ENCODE measurements around the gene BTC.
A peak's percentile ranks its signal among the peaks of the same experiment; 100 is the strongest.

The BTC gene

GRCh38 chr4:74777531-74777930 lies 16.8 kb downstream of the BTC start:
- H3K27ac ChIP-seq, result no peak overlapping the region
- TF ChIP-seq ZFX (IDR thresholded peaks at IDR 0.05; ENCODE audit: borderline replicate concordance) (no peak), CTCF (IDR thresholded peaks at IDR 0.05) (no peak)

GRCh38 chr4:74772783-74773182 lies 21.5 kb downstream of the BTC start:
- no peak overlapping the region for H3K27ac ChIP-seq
- TF ChIP-seq CTCF (IDR thresholded peaks at IDR 0.05) (no peak), ZFX (IDR thresholded peaks at IDR 0.05; ENCODE audit: borderline replicate concordance) (no peak)

DNA sequence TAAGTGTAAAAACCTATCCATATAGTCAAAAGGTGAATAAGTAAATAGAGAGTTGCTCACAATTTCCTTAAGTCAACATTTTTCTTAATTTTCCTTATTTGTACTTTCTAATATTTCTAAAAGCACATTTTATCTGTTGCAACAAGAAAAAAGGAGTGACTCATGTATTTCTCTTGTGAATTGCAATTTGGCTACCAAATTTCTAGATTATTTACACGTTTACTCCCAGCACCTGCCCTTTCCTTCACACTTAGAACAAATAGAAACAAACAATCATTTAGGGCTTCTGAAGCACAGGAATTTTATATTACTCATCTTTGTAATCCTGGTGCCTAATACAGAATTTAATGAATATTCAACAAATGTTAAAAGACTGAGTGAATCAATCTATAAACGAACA lies 22.2 kb downstream of the BTC start:
- no peak overlapping the region for H3K27ac ChIP-seq
- TF ChIP-seq CTCF (IDR thresholded peaks at IDR 0.05) (no peak), ZFX (IDR thresholded peaks at IDR 0.05; ENCODE audit: borderline replicate concordance) (no peak)

DNA sequence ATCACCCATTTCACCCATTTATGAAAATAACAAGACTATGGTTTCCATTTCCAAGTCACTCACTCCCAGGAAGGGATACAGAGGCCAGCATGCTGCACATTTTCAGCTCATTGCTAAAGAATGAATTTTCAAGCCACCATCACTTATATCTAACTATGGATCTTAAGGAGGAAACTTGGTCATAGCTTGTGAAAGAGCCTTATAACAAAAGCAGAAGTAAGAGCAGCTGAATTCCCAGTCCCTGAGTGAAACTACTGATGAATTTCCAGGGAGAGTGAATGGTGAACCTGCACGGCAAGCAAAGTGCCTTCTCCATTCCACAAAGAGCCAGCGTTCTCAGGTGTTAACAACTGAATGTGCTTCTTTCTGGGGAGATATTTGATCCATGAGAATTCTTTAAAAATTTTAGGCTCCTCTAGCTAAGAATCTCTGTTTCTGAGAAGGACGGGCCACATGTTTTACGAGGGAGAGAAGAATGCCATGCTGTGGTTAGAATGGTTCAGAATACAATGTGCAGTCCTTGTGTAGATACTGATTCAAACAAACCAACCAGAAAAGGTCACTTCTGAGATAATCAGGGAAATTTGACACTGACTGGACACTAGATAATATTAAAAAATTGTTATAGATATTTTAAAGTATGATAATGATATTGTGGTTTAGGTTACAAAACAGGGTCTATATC lies 24.0 kb downstream of the BTC start:
- H3K27ac ChIP-seq, result peak overlapping the region; percentile 51; the same call in 1 of the 2 replicates
- TF ChIP-seq ZFX (IDR thresholded peaks at IDR 0.05; ENCODE audit: borderline replicate concordance), result no peak
- TF ChIP-seq CTCF (IDR thresholded peaks at IDR 0.05), result no peak

- TF ChIP-seq CTCF (IDR thresholded peaks at IDR 0.05) (peak; percentile 44), ZFX (IDR thresholded peaks at IDR 0.05; ENCODE audit: borderline replicate concordance) (no peak)
- H3K27ac ChIP-seq, result peak overlapping the region; percentile 51
Observed at GRCh38 chr4:74768857-74769525, 25.3 kb downstream of the BTC start.

- TF ChIP-seq ZFX (IDR thresholded peaks at IDR 0.05; ENCODE audit: borderline replicate concordance) (no peak), CTCF (IDR thresholded peaks at IDR 0.05) (no peak)
Observed at GRCh38 chr4:74764119-74764518, 30.2 kb downstream of the BTC start.

DNA sequence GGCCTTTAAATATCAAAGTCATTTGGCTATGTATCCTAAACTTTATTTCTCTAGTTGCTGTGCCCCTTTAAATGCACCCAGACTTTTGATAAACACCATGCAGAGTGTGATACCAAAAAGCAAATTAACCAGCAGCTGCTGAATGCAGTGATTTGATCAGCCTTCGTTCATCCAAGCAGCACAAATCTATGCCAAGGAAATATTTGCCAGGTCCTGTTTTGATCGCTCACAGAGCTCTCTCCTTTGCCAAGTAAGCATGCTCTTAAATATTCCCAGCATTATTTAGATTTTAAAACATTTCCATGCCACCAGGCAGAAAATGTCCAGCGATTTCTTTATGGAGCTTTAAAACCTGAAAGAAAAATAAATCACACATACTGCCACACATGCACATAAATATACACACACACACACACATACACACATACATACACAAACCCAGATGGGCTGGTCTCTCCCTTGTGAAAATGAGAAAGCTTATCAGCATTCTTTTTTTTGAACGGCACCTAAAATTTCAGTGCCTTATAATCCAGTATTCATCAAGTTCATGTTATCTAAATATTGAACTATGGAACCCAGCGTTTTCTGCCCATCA lies 35.7 kb downstream of the BTC start:
- H3K27ac ChIP-seq, result no peak overlapping the region
- TF ChIP-seq CTCF (IDR thresholded peaks at IDR 0.05), result no peak
- no peak for TF ChIP-seq ZFX (IDR thresholded peaks at IDR 0.05; ENCODE audit: borderline replicate concordance)

More at GRCh38 chr4:74764119-74764518, 30.2 kb downstream of the BTC start:
- no peak overlapping the region for H3K27ac ChIP-seq

Data from 22Rv1 (cell line).